Activated CD4-positive, alpha-beta T cell treated with anti-CD3 and anti-CD28 coated beads for 36 hours (primary cell): ENCODE data around the gene WNT5B. TPM values are rescaled to one million over a fixed set of nuclear protein-coding genes. Genes with fewer than 3 reads are reported as not detected.

Source experiments
- ATAC-seq: fragments of 200-7000 bp; cut with Tn5 transposase; one replicate; pipeline ENCODE4 v1.10.0; 2021; ENCODE audit warnings: mild to moderate bottlenecking, moderate library complexity
- CTCF ChIA-PET: fragments of 350-600 bp; sonication (Branson Sonifier 250); formaldehyde crosslinking; loops from one replicate; lab custom pipeline; 2021; ENCODE audit warnings: antibody characterized with exemption; lab: Charles Lee
- POLR2A ChIA-PET: fragments of 350-600 bp; sonication (Branson Sonifier 250); formaldehyde crosslinking; loops from one replicate; lab custom pipeline; 2021; ENCODE audit warnings: antibody characterized with exemption, inconsistent platforms; lab: Charles Lee
- DNase-seq: peaks from one replicate; pipeline ENCODE4 v3.0.0-alpha.2; 2020
- H3K27ac Mint-ChIP-seq: one replicate; pipeline ENCODE4 v1.8.0; 2021; ENCODE audit warnings: mixed read lengths
- H3K27me3 Mint-ChIP-seq: one replicate; pipeline ENCODE4 v1.8.0; 2021; ENCODE audit warnings: mixed read lengths
- H3K36me3 Mint-ChIP-seq: one replicate; pipeline ENCODE4 v1.8.0; 2021; ENCODE audit warnings: low read depth, mixed read lengths
- H3K4me1 Mint-ChIP-seq: one replicate; pipeline ENCODE4 v1.8.0; 2021; ENCODE audit warnings: mixed read lengths
- H3K4me3 Mint-ChIP-seq: one replicate; pipeline ENCODE4 v1.8.0; 2021; ENCODE audit warnings: mild to moderate bottlenecking, moderate library complexity, mixed read lengths
- H3K9me3 Mint-ChIP-seq: one replicate; pipeline ENCODE4 v1.8.0; 2021; ENCODE audit warnings: low read depth, mixed read lengths
- intact Hi-C, 2 experiments: fragments of 100-400 bp; cut with DNase I in 1 of 2; cut with micrococcal nuclease in 1 of 2; formaldehyde crosslinking; loops; one replicate each; pipeline versions ENCODE4 v1.14.2 to v1.15.1; 2022 to 2024; cut with DNase I, micrococcal nuclease
- total RNA-seq, 2 experiments: library from RNA; stranded (reverse); gene quantifications; one replicate each; pipeline ENCODE4 v1.2.3, GENCODE V29; 2021

Gene WNT5B
- total RNA-seq, 2 experiments from 2014 or later = not detected

DNA sequence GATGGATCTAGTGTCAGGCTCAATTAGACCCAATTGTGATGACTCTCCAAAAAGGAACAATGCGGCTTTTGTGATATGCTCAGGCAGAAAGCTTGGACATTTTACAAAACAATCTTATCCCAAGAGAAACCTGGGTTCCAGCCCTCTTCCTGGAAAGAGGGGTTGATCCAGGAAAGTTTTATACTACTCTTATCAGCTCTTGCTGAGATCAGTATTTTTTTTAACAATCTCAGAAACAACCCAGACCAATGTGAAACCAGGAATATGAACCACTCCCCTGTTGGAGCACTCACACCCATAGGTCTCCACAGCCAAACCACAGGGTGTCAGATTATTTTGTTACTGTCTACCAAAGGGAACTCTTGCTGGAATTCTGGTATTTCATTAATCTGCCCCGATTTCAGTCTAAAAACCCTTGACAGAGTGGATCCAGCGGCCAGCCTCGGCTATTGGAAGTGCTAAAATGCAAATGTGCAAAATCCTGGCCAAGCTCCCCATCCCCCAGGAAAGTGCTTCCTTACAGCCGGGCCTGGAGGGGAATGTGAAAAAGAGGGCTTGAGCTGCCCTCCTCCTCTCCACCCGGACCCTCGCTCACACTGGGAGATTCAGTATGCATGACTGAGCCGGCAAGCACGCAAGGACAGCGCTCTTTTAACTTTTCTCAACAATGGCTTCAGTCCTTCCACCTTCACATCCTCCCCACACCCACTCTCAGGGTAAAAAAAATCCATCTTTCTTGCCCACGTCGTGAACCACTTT is 38.6 kb upstream of the WNT5B start:
- ChIA-PET POLR2A (interaction anchor here (1.1 kb wide), 1 partner anchor 16 kb away, joined by 3 read pairs; no protein-coding TSS in a partner anchor), CTCF (interaction anchor here (1.0 to 7.6 kb wide), 6 partner anchors 11 to 542 kb away, joined by 3 to 58 read pairs (median 4); no protein-coding TSS in a partner anchor)
- H3K27ac Mint-ChIP-seq = peak overlapping the region; percentile 63
- no peaks in the 10 kb centered on the region for H3K27me3 Mint-ChIP-seq
- ATAC-seq (no peak), DNase-seq (no peak)
- peaks cover 51% of the 10 kb centered on the region for H3K4me1 Mint-ChIP-seq
- intact Hi-C loops = loop anchor here (5.0 kb wide), 8 partner anchors 58 to 1203 kb away; partner anchors contain the start of genes ADIPOR2 (in 1 of the 2), ERC1 (in 1 of the 2) and KDM5A (in 1 of the 2)
- peaks cover 25% of the 10 kb centered on the region for H3K36me3 Mint-ChIP-seq
- H3K9me3 Mint-ChIP-seq = no peaks in the 10 kb centered on the region
- H3K4me3 Mint-ChIP-seq = peak overlapping the region; percentile 98

DNA sequence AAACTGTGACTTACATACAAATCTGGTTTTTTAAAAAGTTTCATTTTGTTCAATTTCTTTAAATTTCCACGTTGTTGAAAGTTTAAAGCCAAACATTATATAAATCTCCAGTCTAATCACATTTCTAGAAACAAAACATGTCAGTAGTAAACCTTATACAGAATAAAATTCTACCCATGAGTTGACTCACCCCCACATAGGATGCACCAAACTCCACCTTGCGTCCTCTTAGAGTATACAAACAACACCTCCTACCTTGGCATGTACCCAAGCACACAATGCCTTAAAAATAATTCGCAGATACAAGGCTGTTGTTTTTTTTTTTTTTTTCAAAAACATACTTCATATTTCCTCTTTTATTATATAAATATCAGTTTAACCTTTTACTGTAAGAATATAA is 38.0 kb upstream of the WNT5B start:
- ATAC-seq = peak; percentile 19
- Mint-ChIP-seq H3K27ac (peak overlapping the region; percentile 63), H3K27me3 (no peaks in the 10 kb centered on the region), H3K36me3 (peaks cover 25% of the 10 kb centered on the region), H3K4me1 (peaks cover 57% of the 10 kb centered on the region), H3K4me3 (peak overlapping the region; percentile 98), H3K9me3 (no peaks in the 10 kb centered on the region)
- intact Hi-C loops = loop anchor here (5.0 kb wide), 8 partner anchors 59 to 1204 kb away; partner anchors contain the start of genes ADIPOR2 (in 1 of the 2), ERC1 (in 1 of the 2) and KDM5A (in 1 of the 2)
- peak; percentile 58 for DNase-seq
- CTCF ChIA-PET = interaction anchor here (1.1 to 7.6 kb wide), 5 partner anchors 8 to 543 kb away, joined by 3 to 58 read pairs (median 12); no protein-coding TSS in a partner anchor
- POLR2A ChIA-PET = interaction anchor here (1.1 kb wide), 1 partner anchor 15 kb away, joined by 3 read pairs; no protein-coding TSS in a partner anchor

DNA sequence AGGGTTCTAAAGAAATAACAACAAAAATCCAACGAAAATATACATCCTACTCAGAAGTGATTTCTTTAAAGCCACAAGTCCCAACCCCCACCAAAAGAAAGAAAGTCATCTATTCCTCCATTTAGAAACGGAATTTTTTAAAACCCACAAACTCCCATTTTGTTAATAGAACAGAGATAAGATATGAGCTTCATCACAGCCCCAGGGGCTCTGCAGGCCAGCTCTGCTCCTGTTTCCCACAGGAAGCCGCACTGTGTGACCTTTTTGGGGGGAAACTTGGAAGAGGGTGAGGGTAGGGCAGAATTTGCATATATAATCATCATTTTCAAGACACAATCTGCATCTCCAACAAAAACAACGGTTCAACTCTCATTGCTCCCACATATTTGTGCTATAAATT is 37.5 kb upstream of the WNT5B start:
- H3K4me1 Mint-ChIP-seq = peaks cover 57% of the 10 kb centered on the region
- H3K27me3 Mint-ChIP-seq = no peaks in the 10 kb centered on the region
- DNase-seq (no peak), ATAC-seq (no peak)
- no peaks in the 10 kb centered on the region for H3K9me3 Mint-ChIP-seq
- ChIA-PET POLR2A (interaction anchor here (0.6 to 1.1 kb wide), 2 partner anchors 15 to 379 kb away, joined by 3 read pairs; no protein-coding TSS in a partner anchor), CTCF (interaction anchor here (1.1 to 7.6 kb wide), 3 partner anchors 9 to 474 kb away, joined by 3 to 58 read pairs (median 28); no protein-coding TSS in a partner anchor)
- H3K4me3 Mint-ChIP-seq = peak overlapping the region; percentile 98
- peak overlapping the region; percentile 93 for H3K27ac Mint-ChIP-seq
- intact Hi-C loops = loop anchor here (5.0 kb wide), 8 partner anchors 59 to 1204 kb away; partner anchors contain the start of genes ADIPOR2 (in 1 of the 2), ERC1 (in 1 of the 2) and KDM5A (in 1 of the 2)
- peaks cover 25% of the 10 kb centered on the region for H3K36me3 Mint-ChIP-seq

DNA sequence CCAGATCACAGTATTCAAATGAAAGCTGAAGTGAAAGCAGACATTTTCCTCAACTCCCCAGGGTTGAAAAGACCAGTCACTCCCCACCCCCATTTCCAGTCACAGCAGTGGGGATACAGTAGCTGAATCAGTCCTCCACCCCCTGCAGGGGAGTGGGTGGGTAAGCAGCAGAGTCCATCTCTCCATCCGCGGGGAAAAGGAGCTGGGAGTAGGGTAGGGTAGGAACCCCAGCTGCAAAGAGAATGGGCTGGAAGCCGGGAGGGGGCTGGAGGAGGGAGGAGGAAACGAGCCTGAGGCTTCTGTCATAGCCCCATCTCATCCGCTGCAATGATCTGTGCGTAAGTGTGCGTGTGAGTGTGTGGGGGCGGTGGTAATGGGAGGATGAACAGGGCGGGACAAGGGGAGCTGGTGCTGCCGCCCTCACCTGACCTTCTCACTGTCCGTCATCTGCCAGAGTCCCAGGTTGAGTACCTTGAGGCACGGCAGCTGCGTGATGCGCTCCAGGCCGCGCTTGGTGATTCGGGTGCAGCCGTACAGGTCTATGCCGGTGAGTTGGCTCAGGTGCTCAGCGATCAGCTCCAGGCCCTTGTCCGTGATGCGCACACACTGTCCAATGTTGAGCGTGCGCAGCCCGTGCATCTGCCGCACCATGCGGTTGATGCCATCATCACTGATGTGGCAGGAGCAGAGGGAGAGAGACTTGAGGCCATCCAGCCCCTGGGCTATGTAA is 36.4 kb upstream of the WNT5B start:
- H3K9me3 Mint-ChIP-seq = no peaks in the 10 kb centered on the region
- H3K27me3 Mint-ChIP-seq = no peaks in the 10 kb centered on the region
- peaks cover 25% of the 10 kb centered on the region for H3K36me3 Mint-ChIP-seq
- DNase-seq (peak; percentile 87), ATAC-seq (peak; percentile 58)
- POLR2A ChIA-PET = interaction anchor here (0.6 kb wide), 2 partner anchors 9 to 380 kb away, joined by 3 read pairs; no protein-coding TSS in a partner anchor
- intact Hi-C loops = loop anchor here (5.0 kb wide), 8 partner anchors 60 to 1205 kb away; partner anchors contain the start of genes ADIPOR2 (in 1 of the 2), ERC1 (in 1 of the 2) and KDM5A (in 1 of the 2)
- H3K4me3 Mint-ChIP-seq = peak overlapping the region; percentile 98
- peaks cover 53% of the 10 kb centered on the region for H3K4me1 Mint-ChIP-seq
- CTCF ChIA-PET = interaction anchor here (0.6 to 7.6 kb wide), 16 partner anchors 10 to 1016 kb away, joined by 3 to 58 read pairs (median 3); partner anchors contain the start of genes ADIPOR2 and RAD52
- peak overlapping the region; percentile 93 for H3K27ac Mint-ChIP-seq

DNA sequence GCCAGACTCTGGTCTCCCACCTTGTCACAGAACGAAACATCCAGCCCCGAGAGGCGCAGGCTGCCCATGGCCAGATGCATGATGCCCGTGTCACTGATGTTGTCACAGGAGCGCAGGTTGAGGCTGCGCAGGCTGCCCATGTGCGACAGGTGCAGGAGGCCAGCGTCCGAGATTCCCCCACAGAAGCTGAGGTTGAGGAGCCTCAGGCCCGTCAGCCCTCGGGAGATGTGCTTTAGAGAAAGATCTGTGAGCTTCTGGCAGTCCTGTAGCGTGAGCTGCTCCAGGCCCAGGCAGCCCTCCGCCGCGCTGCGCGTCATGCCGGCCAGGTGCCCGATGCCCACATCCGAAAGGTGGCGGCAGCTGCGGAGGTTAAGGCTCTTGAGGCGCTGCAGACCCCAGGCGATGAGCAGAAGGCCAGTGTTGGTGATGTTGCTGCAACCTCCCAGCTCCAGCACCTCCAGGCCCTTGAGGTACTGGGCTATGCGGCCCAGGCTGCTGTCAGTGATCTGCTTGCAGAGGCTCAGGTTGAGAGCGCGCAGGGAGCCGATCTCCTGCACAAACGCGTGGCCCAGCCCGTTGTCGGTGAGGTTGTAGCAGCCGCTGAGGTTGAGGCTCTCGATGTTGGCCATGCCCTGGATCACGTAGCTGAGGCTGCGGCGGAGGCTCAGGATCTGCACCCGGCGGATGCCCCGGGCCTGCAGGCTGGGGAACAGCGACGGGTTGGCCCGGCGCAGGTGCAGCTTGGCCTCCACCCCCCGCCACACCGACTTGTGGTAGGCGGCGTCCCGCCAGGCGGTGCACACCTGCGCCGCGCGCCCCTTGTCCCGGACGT is 35.6 kb upstream of the WNT5B start:
- Mint-ChIP-seq H3K4me1 (peaks cover 46% of the 10 kb centered on the region), H3K4me3 (peak overlapping the region; percentile 98)

DNA sequence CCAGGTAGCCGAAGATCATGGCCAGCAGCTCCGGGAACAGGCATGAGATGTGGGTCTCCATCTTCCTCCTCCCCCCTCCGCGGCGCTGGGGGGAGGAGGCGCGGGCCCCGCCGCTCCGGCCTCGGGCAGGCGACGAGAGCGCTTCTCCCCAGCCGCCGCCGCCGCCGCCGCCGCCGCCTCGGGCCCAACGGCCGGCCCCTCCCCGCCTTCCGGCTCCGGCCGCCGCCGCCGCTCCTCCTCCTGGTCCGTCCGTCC is 35.1 kb upstream of the WNT5B start:
- Mint-ChIP-seq H3K4me3 (peak overlapping the region; percentile 98), H3K9me3 (no peaks in the 10 kb centered on the region), H3K27me3 (no peaks in the 10 kb centered on the region), H3K36me3 (peaks cover 22% of the 10 kb centered on the region), H3K27ac (no peak overlapping the region), H3K4me1 (peaks cover 40% of the 10 kb centered on the region)
- DNase-seq (no peak), ATAC-seq (no peak)
- ChIA-PET CTCF (interaction anchor here (0.7 to 7.6 kb wide), 7 partner anchors 9 to 480 kb away, joined by 3 to 58 read pairs (median 7); no protein-coding TSS in a partner anchor), POLR2A (no interaction called here)
- intact Hi-C loops = loop anchor here (1.0 to 5.0 kb wide), 13 partner anchors 62 to 1207 kb away; partner anchors contain the start of genes ADIPOR2 (in 2 of the 2), ERC1 (in 2 of the 2), KDM5A (in 2 of the 2) and RAD52 (in 1 of the 2)

More for the DNA sequence above, 35.6 kb upstream of the WNT5B start:
- Mint-ChIP-seq H3K9me3 (no peaks in the 10 kb centered on the region), H3K36me3 (peaks cover 22% of the 10 kb centered on the region), H3K27me3 (no peaks in the 10 kb centered on the region), H3K27ac (peak overlapping the region; percentile 93)
- ChIA-PET POLR2A (interaction anchor here (0.6 to 0.7 kb wide), 2 partner anchors 8 to 373 kb away, joined by 3 to 4 read pairs; no protein-coding TSS in a partner anchor), CTCF (interaction anchor here (0.6 to 7.6 kb wide), 12 partner anchors 9 to 480 kb away, joined by 3 to 58 read pairs (median 4); partner anchors contain the start of gene ADIPOR2)
- intact Hi-C loops = loop anchor here (1.0 to 5.0 kb wide), 13 partner anchors 61 to 1206 kb away; partner anchors contain the start of genes ADIPOR2 (in 2 of the 2), ERC1 (in 2 of the 2), KDM5A (in 2 of the 2) and RAD52 (in 1 of the 2)
- ATAC-seq (peak; percentile 15), DNase-seq (peak; percentile 76)

DNA sequence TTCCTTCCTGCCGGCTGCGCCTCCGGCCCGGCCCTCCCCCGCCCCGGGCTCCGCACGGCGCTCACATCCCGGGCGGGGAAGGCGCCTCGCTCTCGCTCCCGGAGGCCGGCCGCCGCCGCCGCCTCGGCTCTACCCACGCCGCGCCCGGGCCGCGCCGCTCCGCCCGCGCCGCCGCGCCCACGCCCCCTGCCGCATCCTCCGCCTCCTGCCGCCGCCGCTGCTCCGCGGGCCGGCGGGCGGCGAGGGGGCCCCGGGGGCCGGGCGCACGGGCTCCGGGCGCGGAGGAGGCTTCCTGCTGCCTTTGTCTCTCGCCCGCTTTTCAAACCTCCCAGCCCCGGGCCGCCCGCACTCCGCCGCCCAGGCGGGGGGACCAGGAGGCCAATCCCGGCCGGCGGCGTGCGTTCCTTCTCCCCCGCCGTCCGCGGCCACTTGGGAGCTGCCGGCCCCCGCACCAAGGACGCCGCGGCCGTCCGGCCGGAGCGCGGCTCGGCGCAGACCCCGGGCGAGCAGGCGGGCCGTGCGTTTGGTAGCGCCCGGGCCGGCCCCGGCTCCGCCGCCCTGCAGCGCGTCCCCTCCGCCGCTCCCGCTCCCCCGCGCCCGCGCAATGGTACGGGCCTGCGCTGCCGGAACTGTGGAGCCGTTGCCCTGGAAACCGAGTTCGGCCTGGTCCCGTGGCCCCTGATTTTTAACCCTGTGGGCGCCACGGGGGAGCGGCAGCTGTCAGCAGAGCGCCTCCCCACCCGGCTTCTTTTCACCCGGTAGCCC is 34.6 kb upstream of the WNT5B start, which contains the start of gene FBXL14:
FBXL14 (minus strand) TSS at position 321 of the 765 bp plus-strand sequence. CDS start 515 bp downstream, outside the sequence.
- intact Hi-C loops = loop anchor here (1.0 to 5.0 kb wide), 13 partner anchors 62 to 1207 kb away; partner anchors contain the start of genes ADIPOR2 (in 2 of the 2), ERC1 (in 2 of the 2), KDM5A (in 2 of the 2) and RAD52 (in 1 of the 2)

DNA sequence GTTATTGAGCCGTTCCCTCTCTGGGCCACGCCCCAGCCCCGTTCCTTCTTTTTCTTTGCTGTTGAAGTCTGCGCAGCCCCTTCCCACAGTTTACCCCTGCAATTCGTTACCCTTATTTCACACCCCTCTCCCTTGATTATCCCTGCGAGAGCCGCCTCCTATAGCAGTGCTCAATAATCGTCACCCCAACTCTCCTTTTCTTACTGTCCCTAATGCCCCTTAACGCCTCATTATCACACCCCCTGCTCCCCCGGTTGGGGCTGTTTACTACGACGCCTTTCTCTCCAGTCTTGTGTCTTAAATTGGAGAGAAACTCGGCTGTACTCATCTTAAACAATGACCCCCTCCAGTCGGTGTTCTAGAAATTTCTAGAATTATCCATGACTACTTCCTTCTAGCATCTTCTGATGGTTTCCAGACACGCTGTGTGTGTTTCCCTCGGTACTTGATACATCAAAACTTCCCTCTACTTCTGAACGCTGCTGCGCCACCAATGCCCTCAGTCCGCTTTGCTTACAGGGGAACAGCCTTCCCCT is 33.9 kb upstream of the WNT5B start:
- no peaks in the 10 kb centered on the region for H3K27me3 Mint-ChIP-seq
- H3K9me3 Mint-ChIP-seq = no peaks in the 10 kb centered on the region
- ChIA-PET POLR2A (no interaction called here), CTCF (interaction anchor here (0.6 to 3.5 kb wide), 4 partner anchors 8 to 469 kb away, joined by 3 to 25 read pairs (median 3); no protein-coding TSS in a partner anchor)
- H3K4me3 Mint-ChIP-seq = peak overlapping the region; percentile 98
- H3K36me3 Mint-ChIP-seq = peaks cover 16% of the 10 kb centered on the region
- intact Hi-C loops = loop anchor here in 1 of 2 experiments (2.0 kb wide), 2 partner anchors 96 to 1206 kb away; partner anchors contain the start of genes ADIPOR2 and KDM5A
- H3K27ac Mint-ChIP-seq = peak overlapping the region; percentile 92
- no peak for ATAC-seq
- H3K4me1 Mint-ChIP-seq = peaks cover 31% of the 10 kb centered on the region
- DNase-seq = no peak

More for the DNA sequence above, 34.6 kb upstream of the WNT5B start, which contains the start of gene FBXL14:
- ChIA-PET POLR2A (no interaction called here), CTCF (interaction anchor here (0.6 to 7.6 kb wide), 7 partner anchors 8 to 477 kb away, joined by 3 to 58 read pairs (median 4); no protein-coding TSS in a partner anchor)
- peak within 1 kb of the TSS; percentile 98 for H3K4me3 Mint-ChIP-seq
- H3K4me1 Mint-ChIP-seq = peaks cover 38% of the 10 kb centered on the region
- DNase-seq (peak; percentile 93), ATAC-seq (peak; percentile 57)
- H3K36me3 Mint-ChIP-seq = peaks cover 21% of the 10 kb centered on the region
- no peaks in the 10 kb centered on the region for H3K9me3 Mint-ChIP-seq
- no peaks in the 10 kb centered on the region for H3K27me3 Mint-ChIP-seq
- peak within 1 kb of the TSS; percentile 93 for H3K27ac Mint-ChIP-seq
